Transverse colon (tissue), 3 donors: ENCODE results near the gene ZNF26.

Experiments used
- CTCF ChIP-seq, 5 experiments: fragments of 200-600 bp in 3 of 5; fragments of 450-650 bp in 2 of 5; sonication (generic) in 3 of 5; IDR thresholded peaks; 1 replicate in 2 of 5; 2 replicates in 3 of 5; pipeline ENCODE4 v1.5.1; 2016 to 2017; ENCODE audit warnings: antibody characterized with exemption in 5 of 5, inconsistent platforms in 3 of 5, mild to moderate bottlenecking in 2 of 5, moderate library complexity in 1 of 5
- POLR2A ChIP-seq: fragments of 450-650 bp; IDR thresholded peaks from one replicate; pipeline ENCODE4 v1.6.1; 2016; ENCODE audit warnings: antibody characterized with exemption, mild to moderate bottlenecking, moderate library complexity

- TF ChIP-seq POLR2A (no peak), CTCF (IDR thresholded peaks at IDR 0.05) (no peak)
These were observed 72.3 kb downstream of the ZNF26 start for GRCh38 chr12:133058203-133059113.
